ENCODE results near the gene MYLK2. TPM values are rescaled to one million over a fixed set of nuclear protein-coding genes. Genes with fewer than 3 reads are reported as not detected.

The MYLK2 gene
- total RNA-seq, 4 donors from 2014 or later: 0.21 to 0.69 TPM; not detected in 2

DNA sequence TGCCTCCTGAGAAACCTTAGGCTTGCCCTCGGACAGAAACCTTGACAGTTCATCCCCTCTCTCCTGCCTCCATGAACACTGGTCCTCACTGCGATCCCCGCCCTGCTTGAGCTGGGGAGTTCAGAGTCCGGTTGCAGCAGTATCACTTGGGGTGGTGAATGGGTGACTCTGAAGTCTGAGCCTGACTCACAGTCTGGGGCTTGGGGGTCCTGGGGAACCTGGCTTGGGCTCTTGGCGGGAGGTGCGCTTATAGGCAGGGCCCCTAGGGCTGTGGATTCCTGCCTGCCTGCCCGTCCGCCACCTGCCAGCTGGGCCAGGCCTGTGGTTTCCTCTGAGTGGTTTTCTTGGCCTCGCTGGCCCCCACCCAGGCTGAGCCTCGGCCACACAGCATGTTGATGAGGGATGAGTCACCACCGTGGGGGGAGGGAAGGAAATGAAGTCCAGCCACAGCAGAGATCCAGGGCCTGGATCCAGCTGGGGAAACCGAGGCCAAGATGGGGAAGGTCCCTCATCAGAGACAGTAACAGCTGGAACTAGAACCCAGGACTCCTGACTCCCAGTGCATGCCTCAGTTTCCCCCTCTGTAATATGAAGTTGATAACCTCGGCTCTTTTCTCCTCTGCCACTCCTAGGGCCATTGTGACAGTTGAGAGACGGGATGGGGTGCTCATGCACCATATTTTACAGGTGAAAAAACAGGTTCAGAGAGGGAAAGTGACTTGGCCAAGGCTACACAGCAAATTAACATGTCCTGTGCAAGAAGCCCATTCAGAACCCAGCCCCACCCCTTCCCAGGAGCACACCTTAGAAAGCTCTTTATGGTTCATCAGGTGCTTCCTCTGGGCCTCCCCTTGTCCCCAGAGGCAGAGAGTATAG is 17.1 kb downstream of the MYLK2 start:
- peak; percentile 73 to 79 for DNase-seq
- H3K4me3 ChIP-seq: no peak overlapping the region
- peak overlapping the region; percentile 17 to 24 for H3K27ac ChIP-seq
- TF ChIP-seq POLR2A (IDR thresholded peaks at IDR 0.05): no peak
- TF ChIP-seq, protein P1, sequence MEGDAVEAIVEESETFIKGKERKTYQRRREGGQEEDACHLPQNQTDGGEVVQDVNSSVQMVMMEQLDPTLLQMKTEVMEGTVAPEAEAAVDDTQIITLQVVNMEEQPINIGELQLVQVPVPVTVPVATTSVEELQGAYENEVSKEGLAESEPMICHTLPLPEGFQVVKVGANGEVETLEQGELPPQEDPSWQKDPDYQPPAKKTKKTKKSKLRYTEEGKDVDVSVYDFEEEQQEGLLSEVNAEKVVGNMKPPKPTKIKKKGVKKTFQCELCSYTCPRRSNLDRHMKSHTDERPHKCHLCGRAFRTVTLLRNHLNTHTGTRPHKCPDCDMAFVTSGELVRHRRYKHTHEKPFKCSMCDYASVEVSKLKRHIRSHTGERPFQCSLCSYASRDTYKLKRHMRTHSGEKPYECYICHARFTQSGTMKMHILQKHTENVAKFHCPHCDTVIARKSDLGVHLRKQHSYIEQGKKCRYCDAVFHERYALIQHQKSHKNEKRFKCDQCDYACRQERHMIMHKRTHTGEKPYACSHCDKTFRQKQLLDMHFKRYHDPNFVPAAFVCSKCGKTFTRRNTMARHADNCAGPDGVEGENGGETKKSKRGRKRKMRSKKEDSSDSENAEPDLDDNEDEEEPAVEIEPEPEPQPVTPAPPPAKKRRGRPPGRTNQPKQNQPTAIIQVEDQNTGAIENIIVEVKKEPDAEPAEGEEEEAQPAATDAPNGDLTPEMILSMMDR (IDR thresholded peaks at IDR 0.05): no peak
- intact Hi-C loops (cut with DNase I; ENCODE audit: low total_unique reads): no loop called here
- H3K9me3 ChIP-seq: no peaks in the 10 kb centered on the region
- H3K36me3 ChIP-seq: no peaks in the 10 kb centered on the region
- no peaks in the 10 kb centered on the region for H3K27me3 ChIP-seq
- no peaks in the 10 kb centered on the region for H3K4me1 ChIP-seq

DNA sequence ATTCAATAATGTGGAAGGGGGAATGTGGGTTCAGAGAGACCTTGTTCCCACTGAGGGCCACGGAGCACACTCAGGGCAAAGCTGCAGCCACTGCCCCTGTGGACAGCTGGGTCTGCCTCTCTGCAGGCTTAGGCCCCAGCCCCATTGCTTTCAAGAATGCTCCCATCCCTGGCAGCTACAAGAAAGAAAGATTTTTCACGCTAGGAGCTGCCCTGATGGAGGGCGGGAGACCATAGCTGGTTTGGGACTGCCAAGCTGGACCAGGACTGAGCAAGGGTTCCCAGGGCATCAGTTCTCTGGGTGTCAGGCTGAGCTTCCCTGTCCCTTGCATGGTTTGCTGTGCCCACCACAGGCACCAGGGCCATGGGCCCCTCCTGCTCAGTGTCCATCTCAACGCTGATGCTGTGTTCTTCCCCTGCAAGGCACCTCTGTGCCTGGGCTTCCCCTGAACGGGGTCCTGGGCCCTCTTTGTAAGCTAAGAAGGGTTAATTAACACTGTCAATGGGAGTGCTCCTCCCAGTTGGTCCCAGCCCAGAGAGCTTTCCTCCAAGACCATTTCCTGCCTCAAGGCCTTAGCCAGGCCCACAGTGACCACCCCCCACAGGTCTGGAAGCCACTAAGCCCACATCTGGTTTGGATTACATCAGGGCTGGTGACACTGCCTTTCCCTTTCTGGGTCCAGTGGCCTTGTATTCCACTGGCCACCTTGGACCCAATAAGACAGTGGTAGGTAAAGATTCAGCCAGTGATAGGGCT is 17.9 kb downstream of the MYLK2 start:
- H3K4me1 ChIP-seq: peaks cover 0 to 6% of the 10 kb centered on the region in 2 donors
- H3K4me3 ChIP-seq: no peak overlapping the region
- H3K9me3 ChIP-seq: no peaks in the 10 kb centered on the region
- intact Hi-C loops (cut with DNase I; ENCODE audit: low total_unique reads): no loop called here
- no peaks in the 10 kb centered on the region for H3K27me3 ChIP-seq
- no peak overlapping the region for H3K27ac ChIP-seq
- TF ChIP-seq, protein P1 (IDR thresholded peaks at IDR 0.05): no peak
- no peak for TF ChIP-seq POLR2A (IDR thresholded peaks at IDR 0.05)
- no peaks in the 10 kb centered on the region for H3K36me3 ChIP-seq
- DNase-seq: no peak

DNA sequence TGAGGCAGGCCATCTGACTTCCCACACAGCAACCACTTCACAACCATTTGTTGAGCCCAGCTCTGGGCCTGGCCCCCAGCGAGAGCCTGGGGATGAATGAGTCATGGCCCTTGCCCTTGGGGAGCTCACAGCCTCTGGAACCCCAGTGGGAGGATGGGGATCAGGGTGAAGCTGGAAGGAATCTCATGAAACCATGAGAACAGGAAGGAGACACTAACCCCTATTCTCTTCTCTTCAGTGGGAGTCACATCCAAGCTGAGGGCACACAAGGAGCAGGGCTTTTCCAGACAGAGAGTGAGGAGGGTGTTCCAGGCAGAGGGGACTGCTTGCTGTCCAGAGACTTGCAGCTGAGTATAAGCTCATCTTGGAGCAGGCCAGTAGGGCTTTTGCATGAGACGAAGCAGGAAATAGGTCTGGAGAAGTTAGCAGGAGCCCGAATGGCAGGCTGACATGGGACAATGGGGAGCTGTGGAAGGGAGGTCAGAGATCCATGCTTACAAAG is 18.8 kb downstream of the MYLK2 start:
- TF ChIP-seq, protein P1 (IDR thresholded peaks at IDR 0.05): no peak
- no peak for TF ChIP-seq POLR2A (IDR thresholded peaks at IDR 0.05)
- no peak for DNase-seq
- Histone ChIP-seq H3K27ac (peak overlapping the region in 1 of 2 donors; percentile 27), H3K9me3 (no peaks in the 10 kb centered on the region), H3K36me3 (no peaks in the 10 kb centered on the region), H3K4me3 (no peak overlapping the region), H3K4me1 (peaks cover 0 to 14% of the 10 kb centered on the region in 2 donors), H3K27me3 (no peaks in the 10 kb centered on the region)
- intact Hi-C loops (cut with DNase I; ENCODE audit: low total_unique reads): no loop called here

DNA sequence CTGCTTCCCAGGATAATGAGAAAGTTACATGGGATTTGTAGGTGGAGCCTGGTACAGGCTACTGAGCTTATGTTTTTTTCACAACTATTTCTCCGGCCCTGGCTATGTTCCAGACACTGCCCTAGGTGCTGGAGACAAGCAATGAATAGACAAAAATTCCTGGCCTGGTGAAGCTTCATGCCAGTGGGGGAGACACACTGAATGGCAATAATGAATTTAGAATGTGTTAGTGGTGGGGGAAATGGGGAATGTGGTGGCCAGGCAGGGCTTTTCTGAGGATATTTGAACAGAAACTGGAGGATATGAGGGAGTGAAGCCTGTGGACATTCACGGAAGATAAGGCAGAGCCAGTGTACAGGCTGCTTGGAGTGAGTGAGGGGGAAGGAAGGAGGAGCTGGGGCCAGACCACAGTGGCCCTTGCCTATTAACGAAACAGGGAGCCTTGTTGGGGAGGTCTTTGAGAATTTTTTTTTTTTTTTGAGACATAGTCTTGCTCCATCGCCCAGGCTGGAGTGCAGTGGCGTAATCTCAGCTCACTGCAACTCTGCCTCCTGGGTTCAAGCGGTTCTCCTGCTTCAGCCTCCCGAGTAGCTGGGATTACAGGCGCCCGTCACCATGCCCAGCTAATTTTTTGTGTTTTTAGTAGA is 19.6 kb downstream of the MYLK2 start:
- H3K4me1 ChIP-seq: peaks cover 0 to 18% of the 10 kb centered on the region in 2 donors
- peak overlapping the region in 1 of 2 donors; percentile 27 for H3K27ac ChIP-seq
- no peaks in the 10 kb centered on the region for H3K9me3 ChIP-seq
- no peak overlapping the region for H3K4me3 ChIP-seq
- no peaks in the 10 kb centered on the region for H3K27me3 ChIP-seq
- H3K36me3 ChIP-seq: no peaks in the 10 kb centered on the region
- intact Hi-C loops (cut with DNase I; ENCODE audit: low total_unique reads): no loop called here
- DNase-seq: no peak
- TF ChIP-seq POLR2A (IDR thresholded peaks at IDR 0.05): no peak
- TF ChIP-seq, protein P1 (IDR thresholded peaks at IDR 0.05): no peak

Data from uterus (tissue), 4 donors.